Stimulated activated effector memory CD8-positive, alpha-beta T cell treated with anti-CD3 and anti-CD28 coated beads, Interleukin-12 subunit alpha, Interleukin-12 subunit beta, amount 100 ng/mL, for 72 hours (primary cell): ENCODE results near the gene LBHD1.
"Not testable (repeated sequence)": the region's sequence is repeated elsewhere in the genome, so short reads cannot be mapped to it uniquely, and the experiment has no call there.

Experiments used
- ATAC-seq: fragments of 150-1000 bp; cut with Tn5 transposase; 2 replicates; pipeline ENCODE4 v1.10.0; 2021
- DNase-seq, 2 donors: peaks; one replicate each; pipeline ENCODE4 v3.0.0; 2021 to 2022; ENCODE audit warnings: low spot score in 2 of 2
- H3K27ac Mint-ChIP-seq: one replicate; pipeline ENCODE4 v1.8.0; 2022; ENCODE audit warnings: mild to moderate bottlenecking, mixed read lengths
- H3K36me3 Mint-ChIP-seq: one replicate; pipeline ENCODE4 v1.8.0; 2022; ENCODE audit warnings: mild to moderate bottlenecking, mixed read lengths
- H3K4me1 Mint-ChIP-seq: one replicate; pipeline ENCODE4 v1.8.0; 2022; ENCODE audit warnings: mixed read lengths
- H3K4me3 Mint-ChIP-seq: one replicate; pipeline ENCODE4 v1.8.0; 2022; ENCODE audit warnings: mild to moderate bottlenecking, mixed read lengths
- H3K9me3 Mint-ChIP-seq: one replicate; pipeline ENCODE4 v1.8.0; 2022; ENCODE audit warnings: mixed read lengths

The LBHD1 gene

GRCh38 chr11:62706850-62707247 lies 34.8 kb upstream of the LBHD1 start:
- ATAC-seq = no peak
- peaks cover 70% of the 10 kb centered on the region for H3K36me3 Mint-ChIP-seq
- no peak for DNase-seq
- peak overlapping the region; percentile 97 for H3K27ac Mint-ChIP-seq
- peak overlapping the region; percentile 88 for H3K4me3 Mint-ChIP-seq
- no peaks in the 10 kb centered on the region for H3K9me3 Mint-ChIP-seq
- peaks cover 58% of the 10 kb centered on the region for H3K4me1 Mint-ChIP-seq

- Mint-ChIP-seq H3K4me1 (peaks cover 58% of the 10 kb centered on the region), H3K36me3 (peaks cover 70% of the 10 kb centered on the region), H3K27ac (peak overlapping the region; percentile 97), H3K9me3 (no peaks in the 10 kb centered on the region), H3K4me3 (peak overlapping the region; percentile 88)
- DNase-seq (peak; percentile 92 to 94), ATAC-seq (peak; percentile 78)
Measured at GRCh38 chr11:62705880-62706849, 34.1 kb upstream of the LBHD1 start.

GRCh38 chr11:62705413-62705812 lies 33.3 kb upstream of the LBHD1 start:
- H3K9me3 Mint-ChIP-seq = no peaks in the 10 kb centered on the region
- DNase-seq = no peak
- H3K27ac Mint-ChIP-seq = peak overlapping the region; percentile 87
- ATAC-seq = no peak
- H3K36me3 Mint-ChIP-seq = peaks cover 69% of the 10 kb centered on the region
- H3K4me3 Mint-ChIP-seq = peak overlapping the region; percentile 88
- H3K4me1 Mint-ChIP-seq = peaks cover 55% of the 10 kb centered on the region

- peaks cover 40% of the 10 kb centered on the region for H3K4me1 Mint-ChIP-seq
- not testable (repeated sequence) for ATAC-seq, H3K9me3 Mint-ChIP-seq, H3K27ac Mint-ChIP-seq, DNase-seq, H3K4me3 Mint-ChIP-seq
- peaks cover 58% of the 10 kb centered on the region for H3K36me3 Mint-ChIP-seq
Measured at GRCh38 chr11:62703921-62704320, 31.9 kb upstream of the LBHD1 start.

GRCh38 chr11:62702246-62702645 lies 30.2 kb upstream of the LBHD1 start:
- H3K27ac Mint-ChIP-seq = peak overlapping the region; percentile 76
- peaks cover 25% of the 10 kb centered on the region for H3K4me1 Mint-ChIP-seq
- no peak for DNase-seq
- peaks cover 66% of the 10 kb centered on the region for H3K36me3 Mint-ChIP-seq
- peak; percentile 48 for ATAC-seq
- no peaks in the 10 kb centered on the region for H3K9me3 Mint-ChIP-seq
- no peak overlapping the region for H3K4me3 Mint-ChIP-seq

- Mint-ChIP-seq H3K4me3 (no peak overlapping the region), H3K4me1 (peaks cover 9% of the 10 kb centered on the region), H3K27ac (peak overlapping the region; percentile 41), H3K36me3 (peaks cover 58% of the 10 kb centered on the region), H3K9me3 (no peaks in the 10 kb centered on the region)
- DNase-seq (peak; percentile 64 to 86), ATAC-seq (peak; percentile 85)
Measured at GRCh38 chr11:62694455-62695167, 22.5 kb upstream of the LBHD1 start.

- H3K27ac Mint-ChIP-seq, ATAC-seq, H3K4me1 Mint-ChIP-seq, H3K4me3 Mint-ChIP-seq, H3K9me3 Mint-ChIP-seq, DNase-seq: not testable (repeated sequence)
- H3K36me3 Mint-ChIP-seq = peaks cover 57% of the 10 kb centered on the region
Measured at GRCh38 chr11:62693624-62694023, 21.6 kb upstream of the LBHD1 start.

- Mint-ChIP-seq H3K4me1 (peaks cover 3% of the 10 kb centered on the region), H3K4me3 (no peak within 1 kb of the TSS), H3K27ac (no peak within 1 kb of the TSS), H3K9me3 (no peaks in the 10 kb centered on the region), H3K36me3 (peaks cover 34% of the 10 kb centered on the region)
- DNase-seq (no peak), ATAC-seq (no peak)
Measured at GRCh38 chr11:62689421-62690183, 17.5 kb upstream of the LBHD1 start, which contains the start of gene LRRN4CL. Gene LRRN4CL, minus strand, starts transcription at chr11:62689530. Its CDS starts 1,022 bp downstream, at chr11:62688508.

- peaks cover 26% of the 10 kb centered on the region for H3K36me3 Mint-ChIP-seq
Measured at GRCh38 chr11:62688491-62688890, 16.4 kb upstream of the LBHD1 start.

GRCh38 chr11:62687508-62688396 lies 15.7 kb upstream of the LBHD1 start:
- ATAC-seq = peak; percentile 16
- H3K27ac Mint-ChIP-seq = no peak overlapping the region

More at GRCh38 chr11:62688491-62688890, 16.4 kb upstream of the LBHD1 start:
- ATAC-seq (no peak), DNase-seq (no peak)
- Mint-ChIP-seq H3K27ac (no peak overlapping the region), H3K9me3 (no peaks in the 10 kb centered on the region), H3K4me1 (no peaks in the 10 kb centered on the region), H3K4me3 (no peak overlapping the region)

GRCh38 chr11:62682518-62682917 lies 10.5 kb upstream of the LBHD1 start:
- no peak for DNase-seq
- no peak overlapping the region for H3K27ac Mint-ChIP-seq
- no peak for ATAC-seq
- no peak overlapping the region for H3K4me3 Mint-ChIP-seq
- peaks cover 18% of the 10 kb centered on the region for H3K36me3 Mint-ChIP-seq
- H3K4me1 Mint-ChIP-seq = peaks cover 21% of the 10 kb centered on the region
- no peaks in the 10 kb centered on the region for H3K9me3 Mint-ChIP-seq

More at GRCh38 chr11:62687508-62688396, 15.7 kb upstream of the LBHD1 start:
- Mint-ChIP-seq H3K4me1 (no peaks in the 10 kb centered on the region), H3K9me3 (no peaks in the 10 kb centered on the region), H3K36me3 (peaks cover 23% of the 10 kb centered on the region), H3K4me3 (no peak overlapping the region)
- DNase-seq = no peak

GRCh38 chr11:62680825-62681240 lies 8.8 kb upstream of the LBHD1 start:
- H3K27ac Mint-ChIP-seq = no peak overlapping the region
- ATAC-seq = peak; percentile 81
- no peaks in the 10 kb centered on the region for H3K9me3 Mint-ChIP-seq
- peaks cover 36% of the 10 kb centered on the region for H3K4me1 Mint-ChIP-seq
- H3K4me3 Mint-ChIP-seq = peak overlapping the region; percentile 91
- peaks cover 35% of the 10 kb centered on the region for H3K36me3 Mint-ChIP-seq
- peak in 1 of 2 donors; percentile 65 for DNase-seq

- DNase-seq (peak; percentile 60 to 90), ATAC-seq (peak; percentile 91)
- H3K9me3 Mint-ChIP-seq = no peaks in the 10 kb centered on the region
- peak within 1 kb of the TSS; percentile 97 for H3K27ac Mint-ChIP-seq
- H3K36me3 Mint-ChIP-seq = peaks cover 52% of the 10 kb centered on the region
- H3K4me1 Mint-ChIP-seq = peaks cover 42% of the 10 kb centered on the region
- H3K4me3 Mint-ChIP-seq = peak within 1 kb of the TSS; percentile 91
Measured at GRCh38 chr11:62678770-62679696, 7.0 kb upstream of the LBHD1 start, which contains the start of gene UBXN1. Gene UBXN1, minus strand, starts transcription at chr11:62679073. Its CDS starts 150 bp downstream, at chr11:62678923.
